GM18505 (cell line): ENCODE measurements around the gene SSTR3.

Experiments
- ATAC-seq: cut with Tn5 transposase; IDR thresholded peaks from one replicate; pipeline ENCODE4 v1.9.1; 2021; ENCODE audit not compliant: unreplicated experiment
- POLR2A ChIP-seq: IDR thresholded peaks from 4 replicates; pipeline ENCODE4 v1.6.1; 2011; ENCODE audit warnings: borderline replicate concordance; ENCODE audit not compliant: insufficient read depth, insufficient read length; ENCODE audit errors: extremely low read depth

The SSTR3 gene

GRCh38 chr22:37245740-37246139, 33.5 kb upstream of the SSTR3 start:
- no peak for TF ChIP-seq POLR2A
- no peak for ATAC-seq

GRCh38 chr22:37244922-37245722, 32.8 kb upstream of the SSTR3 start:
- TF ChIP-seq POLR2A, result peak; percentile 56
- peak; percentile 32 for ATAC-seq

- TF ChIP-seq POLR2A, result peak; percentile 92
- peak; percentile 47 for ATAC-seq
Observed at GRCh38 chr22:37244114-37244921, 32.0 kb upstream of the SSTR3 start, which contains the start of gene RAC2. Gene RAC2 (minus strand): TSS chr22:37244269. CDS start chr22:37244148, 121 bp downstream.

- TF ChIP-seq POLR2A, result no peak
- peak; percentile 13 for ATAC-seq
Observed at GRCh38 chr22:37243402-37244113, 31.3 kb upstream of the SSTR3 start.

- peak; percentile 48 for ATAC-seq
- peak; percentile 79 for TF ChIP-seq POLR2A
Observed at GRCh38 chr22:37242395-37242918, 30.2 kb upstream of the SSTR3 start.

GRCh38 chr22:37241351-37242142, 29.3 kb upstream of the SSTR3 start:
- TF ChIP-seq POLR2A, result no peak
- no peak for ATAC-seq

- no peak for TF ChIP-seq POLR2A
- no peak for ATAC-seq
Observed at GRCh38 chr22:37240941-37241320, 28.7 kb upstream of the SSTR3 start.

- TF ChIP-seq POLR2A, result no peak
- ATAC-seq, result no peak
Observed at GRCh38 chr22:37240240-37240940, 28.1 kb upstream of the SSTR3 start.

- TF ChIP-seq POLR2A, result no peak
- ATAC-seq, result no peak
Observed at GRCh38 chr22:37239336-37240239, 27.3 kb upstream of the SSTR3 start.

- no peak for ATAC-seq
- no peak for TF ChIP-seq POLR2A
Observed at GRCh38 chr22:37237371-37238268, 25.3 kb upstream of the SSTR3 start.
